Activated CD8-positive, alpha-beta memory T cell treated with anti-CD3 and anti-CD28 coated beads for 48 hours (primary cell): ENCODE measurements around the gene VWDE.
"Not testable (repeated sequence)": the region's sequence is repeated elsewhere in the genome, so short reads cannot be mapped to it uniquely, and the experiment has no call there.

ENCODE experiments used
- DNase-seq, 3 experiments: peaks; one replicate each; pipeline ENCODE4 v3.0.0-alpha.2; 2020; ENCODE audit warnings: low read depth in 2 of 3, low spot score in 2 of 3

VWDE gene

DNA sequence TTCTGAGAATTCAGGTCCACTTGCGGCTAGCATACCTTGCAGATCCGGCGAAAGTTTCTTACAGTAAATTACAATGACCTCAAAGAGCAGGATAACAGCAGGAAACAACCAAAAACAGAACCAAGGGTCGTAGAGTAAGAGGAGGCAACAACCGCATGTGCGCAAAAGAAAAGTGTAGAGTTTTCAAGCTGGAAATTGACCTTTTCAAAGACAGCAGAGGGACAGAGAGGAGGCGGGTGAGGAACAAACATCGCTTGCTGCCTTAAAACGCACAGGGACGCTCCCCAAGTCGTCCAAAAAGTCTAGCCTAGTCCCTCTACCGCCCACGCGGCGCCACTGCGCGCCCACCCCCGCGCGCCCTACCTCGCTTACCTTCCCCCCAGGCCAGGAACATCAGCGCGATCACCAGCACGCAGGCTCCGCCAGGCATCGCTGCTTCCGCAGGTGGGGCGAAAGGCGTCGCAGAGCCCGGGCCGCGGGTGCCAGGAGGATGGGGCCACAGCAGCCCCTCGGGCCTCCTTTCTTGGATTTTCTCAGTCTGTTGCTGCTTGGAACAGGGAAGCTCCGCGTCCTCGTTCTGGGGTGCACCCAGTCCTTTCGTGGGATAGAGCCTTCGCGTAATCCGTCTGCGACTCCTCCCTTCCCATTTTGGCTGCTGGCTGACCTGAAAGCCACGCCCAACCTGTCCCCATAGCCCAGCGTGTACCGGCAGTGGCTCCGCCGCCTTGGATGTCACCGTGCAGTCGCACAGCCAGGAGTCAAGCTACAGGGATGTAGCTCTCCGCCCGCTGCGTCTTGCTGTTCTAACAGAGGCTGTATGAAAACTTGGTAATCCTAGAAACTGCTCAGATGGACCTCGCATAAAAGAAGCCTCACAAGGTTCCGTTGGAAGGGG is at the start of gene VWDE:
Gene VWDE, minus strand, starts transcription at position 579 of the 895 bp plus-strand sequence. Its CDS starts 149 bp downstream, at position 430.
- DNase-seq = peak; percentile 9 to 15 (median 14)

DNA sequence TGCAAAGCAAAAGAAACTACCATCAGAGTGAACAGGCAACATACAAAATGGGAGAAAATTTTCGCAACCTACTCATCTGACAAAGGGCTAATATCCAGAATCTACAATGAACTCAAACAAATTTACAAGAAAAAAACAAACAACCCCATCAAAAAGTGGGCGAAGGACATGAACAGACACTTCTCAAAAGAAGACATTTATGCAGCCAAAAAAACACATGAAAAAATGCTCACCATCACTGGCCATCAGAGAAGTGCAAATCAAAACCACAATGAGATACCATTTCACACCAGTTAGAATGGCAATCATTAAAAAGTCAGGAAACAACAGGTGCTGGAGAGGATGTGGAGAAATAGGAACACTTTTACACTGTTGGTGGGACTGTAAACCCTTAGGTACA is 49.5 kb upstream of the VWDE start:
- DNase-seq = not testable (repeated sequence)

DNA sequence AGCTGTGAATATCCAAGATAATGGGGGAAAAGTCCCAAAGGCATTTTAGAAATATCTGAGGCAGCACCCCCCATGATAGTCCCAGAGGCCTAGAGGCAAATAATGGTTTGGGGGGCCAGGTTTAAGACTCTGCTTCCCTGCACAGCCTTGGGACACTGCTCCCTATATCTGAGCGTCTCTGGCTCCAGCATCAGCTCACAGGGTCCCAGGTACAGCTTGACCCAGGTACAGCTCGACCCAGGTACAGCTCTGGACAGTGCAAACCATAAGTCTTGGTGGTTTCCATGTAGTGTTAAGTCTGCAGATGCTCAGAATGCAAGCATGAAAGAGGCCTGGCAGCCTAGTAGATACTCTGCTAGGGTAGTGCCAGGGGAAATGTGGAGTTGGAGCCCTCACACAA is 47.0 kb upstream of the VWDE start:
- DNase-seq = no peak

DNA sequence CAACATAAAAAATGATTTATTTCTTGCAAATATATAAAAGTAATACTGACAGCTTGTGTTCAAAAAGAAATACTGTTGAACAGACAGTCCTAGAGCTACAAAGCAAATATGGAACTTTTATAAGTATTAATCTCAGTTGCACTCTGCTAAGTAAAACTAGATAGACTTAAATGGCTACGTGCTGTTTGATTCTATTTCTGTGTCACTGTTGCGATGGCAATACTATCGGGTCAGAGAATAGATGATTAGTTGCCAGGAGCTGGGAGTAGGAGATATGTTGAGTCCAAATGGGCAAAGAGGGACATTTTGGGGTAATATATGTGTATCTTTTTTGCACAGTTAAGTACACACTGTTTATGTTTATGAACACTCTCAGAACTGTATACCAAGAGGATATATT is 41.1 kb upstream of the VWDE start:
- DNase-seq = no peak

DNA sequence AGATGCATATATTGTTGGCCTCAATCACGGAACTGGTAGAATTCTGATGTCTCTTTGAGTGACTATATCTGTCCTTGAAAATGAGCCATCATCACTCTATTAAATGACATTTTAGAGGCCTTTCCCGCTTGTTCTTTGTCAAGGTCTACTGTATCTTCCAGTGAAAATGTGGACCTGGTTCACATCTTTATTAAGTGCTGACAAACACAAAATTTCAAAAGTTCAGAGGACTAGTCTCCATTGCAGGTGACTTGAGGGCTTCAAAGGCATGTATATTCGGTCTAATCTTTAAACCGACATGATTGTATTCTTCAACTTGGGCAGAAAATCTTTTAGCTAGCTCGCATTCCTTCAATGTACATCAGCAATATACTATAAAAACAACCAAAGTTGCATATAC is 36.6 kb upstream of the VWDE start:
- no peak for DNase-seq

DNA sequence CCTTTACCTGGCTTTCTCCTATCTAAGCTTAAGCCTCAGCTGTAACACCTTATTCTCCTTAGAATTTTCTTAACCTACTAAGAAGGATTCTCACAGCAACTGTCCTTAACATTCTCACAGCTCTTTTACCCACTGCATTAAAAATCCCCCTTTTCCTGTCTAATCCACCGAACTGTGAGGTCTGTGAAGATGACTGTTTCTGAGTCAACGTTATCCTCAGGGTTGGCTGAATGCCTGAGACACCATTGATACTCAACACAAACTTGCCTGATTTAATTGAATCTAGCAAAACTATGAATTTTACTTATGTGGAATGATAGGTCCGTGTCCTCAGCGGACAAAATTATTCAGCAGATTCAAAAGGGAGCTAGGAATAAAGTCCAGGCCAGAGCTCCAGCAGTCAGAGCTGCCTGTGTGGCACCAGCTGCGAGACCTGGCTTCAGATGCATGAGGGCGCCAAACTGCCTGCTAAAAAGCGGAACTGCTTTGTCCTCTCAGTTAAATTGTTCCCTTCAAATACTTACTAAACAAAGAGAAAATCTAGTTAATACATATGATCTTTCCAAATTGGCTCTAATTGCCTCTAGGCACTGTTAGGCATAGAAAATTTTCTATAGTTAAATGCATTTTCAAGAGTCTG is 33.4 kb upstream of the VWDE start:
- DNase-seq = no peak

DNA sequence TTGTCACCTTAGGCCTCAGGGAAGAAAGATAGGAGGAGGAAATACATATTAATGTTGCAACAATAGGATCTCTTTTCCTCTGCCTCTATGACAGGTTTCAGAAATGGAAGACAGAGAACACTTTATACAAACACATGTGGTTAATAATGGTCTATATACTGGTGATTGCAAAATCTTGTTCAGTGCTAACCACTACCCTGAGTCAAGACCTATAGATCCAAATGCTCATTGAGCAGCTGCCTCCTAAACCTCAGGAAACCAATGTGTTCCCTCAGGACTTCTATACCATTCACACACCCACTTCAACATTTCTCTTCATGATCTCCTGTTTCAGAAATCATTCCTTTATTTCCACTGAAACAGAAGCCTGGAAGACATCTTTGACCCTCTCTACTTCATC is 32.5 kb upstream of the VWDE start:
- DNase-seq = no peak

DNA sequence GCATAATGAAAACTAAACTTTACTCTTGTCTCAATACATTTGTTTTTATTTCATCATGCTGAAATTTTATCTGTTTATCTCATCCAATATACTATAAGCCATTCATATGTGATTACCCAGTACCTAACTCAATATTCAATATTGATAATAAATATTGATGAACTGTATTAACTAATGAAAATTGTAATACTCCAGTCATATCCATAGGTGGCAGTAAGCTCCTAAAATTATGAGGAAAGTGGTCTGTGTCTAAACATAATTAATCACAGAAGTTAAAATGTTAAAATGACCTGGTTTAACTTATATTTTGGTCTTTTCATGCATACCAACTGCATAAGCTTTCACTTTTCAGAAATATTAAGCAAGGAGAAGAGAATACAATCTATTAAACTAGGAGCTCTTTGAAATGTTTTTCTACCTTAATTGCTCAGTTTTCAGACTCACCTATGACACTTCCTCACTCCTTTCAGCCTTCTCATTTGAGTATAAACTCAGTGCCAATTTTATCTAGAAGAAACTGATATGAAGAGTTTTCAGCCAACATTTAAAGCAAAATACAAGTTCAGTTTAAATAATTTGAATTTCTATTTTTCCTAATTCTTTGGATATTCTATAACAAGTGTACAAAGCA is 30.5 kb upstream of the VWDE start:
- no peak for DNase-seq

DNA sequence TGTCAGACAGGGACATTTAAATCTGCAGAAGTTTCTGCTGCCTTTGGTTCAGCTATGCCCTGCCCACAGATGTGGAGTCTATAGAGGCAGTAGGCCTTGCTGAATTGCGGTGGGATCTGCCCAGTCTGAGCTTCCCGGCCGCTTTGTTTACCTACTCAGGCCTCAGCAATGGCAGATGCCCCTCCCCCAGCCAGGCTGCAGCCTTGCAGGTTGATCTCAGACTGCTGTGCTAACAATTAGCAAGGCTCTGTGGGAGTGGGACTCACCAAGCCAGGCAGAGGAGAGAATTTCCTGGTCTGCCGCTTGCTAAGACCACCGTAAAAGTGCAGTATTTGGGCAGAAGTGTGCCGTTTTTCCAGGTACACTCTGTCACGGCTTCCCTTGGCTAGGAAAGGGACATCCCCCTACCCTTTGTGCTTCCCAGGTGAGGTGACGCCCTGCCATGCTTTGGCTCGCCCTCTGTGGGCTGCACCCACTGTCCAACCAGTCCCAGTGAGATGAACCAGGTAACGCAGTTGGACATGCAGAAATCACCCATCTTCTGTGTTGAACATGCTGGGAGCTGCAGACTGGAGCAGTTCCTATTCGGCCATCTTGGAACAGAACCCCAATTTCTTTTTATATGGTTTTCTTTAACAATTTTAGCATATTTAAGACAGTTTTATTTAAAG is 28.4 kb upstream of the VWDE start:
- DNase-seq = no peak

DNA sequence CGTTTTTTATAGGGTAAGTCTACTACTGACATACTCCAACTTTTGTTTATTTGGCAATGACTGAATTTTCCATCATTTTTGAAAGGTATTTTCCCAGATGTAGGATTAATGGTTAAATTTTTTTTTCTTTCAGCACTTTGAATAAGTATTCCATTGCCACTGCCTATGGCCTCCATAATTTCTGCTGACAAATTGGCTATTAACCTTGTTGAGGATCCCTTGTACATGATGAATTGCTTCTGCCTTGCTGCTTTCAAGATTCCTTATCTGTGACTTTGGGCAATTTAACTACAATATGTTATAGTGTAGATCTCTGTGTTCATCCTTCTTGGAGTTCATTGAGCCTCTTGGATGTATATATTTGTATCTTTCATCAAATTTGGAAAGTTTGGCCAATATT is 21.6 kb upstream of the VWDE start:
- no peak for DNase-seq

DNA sequence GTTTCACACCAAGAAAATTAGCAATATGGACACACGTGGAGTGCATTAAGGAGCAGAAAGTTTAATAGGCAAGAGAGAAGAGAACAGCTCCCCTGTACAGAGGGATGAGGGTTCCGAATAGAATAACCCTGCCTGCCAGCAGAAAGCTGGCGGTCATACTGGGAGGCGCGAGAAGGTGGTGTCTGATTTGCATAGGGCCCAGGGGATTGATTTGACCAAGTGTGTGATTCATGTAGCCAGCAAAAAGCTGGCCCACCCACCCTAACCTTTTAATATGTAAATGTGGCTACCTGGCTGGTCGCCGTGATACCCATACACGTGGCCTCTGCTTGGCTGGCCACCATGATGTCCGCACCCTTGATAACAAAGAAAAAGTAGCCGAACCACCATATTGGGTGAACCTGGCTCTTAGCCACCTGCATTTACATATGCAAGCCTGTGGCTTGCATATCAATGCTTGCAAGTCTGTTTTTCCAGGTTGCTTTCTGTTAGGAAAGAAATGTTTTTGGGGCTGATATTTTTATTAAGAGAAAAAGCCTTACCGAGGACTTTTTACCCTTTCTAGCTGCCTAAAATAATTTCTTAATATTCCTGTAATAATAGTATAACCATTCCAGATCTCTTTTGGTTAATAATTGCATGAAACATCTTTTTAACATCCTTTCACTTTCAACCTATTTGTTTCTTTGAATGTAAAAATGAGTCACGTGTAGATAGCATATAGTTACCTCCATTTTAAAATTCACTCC is 20.5 kb upstream of the VWDE start:
- no peak for DNase-seq

DNA sequence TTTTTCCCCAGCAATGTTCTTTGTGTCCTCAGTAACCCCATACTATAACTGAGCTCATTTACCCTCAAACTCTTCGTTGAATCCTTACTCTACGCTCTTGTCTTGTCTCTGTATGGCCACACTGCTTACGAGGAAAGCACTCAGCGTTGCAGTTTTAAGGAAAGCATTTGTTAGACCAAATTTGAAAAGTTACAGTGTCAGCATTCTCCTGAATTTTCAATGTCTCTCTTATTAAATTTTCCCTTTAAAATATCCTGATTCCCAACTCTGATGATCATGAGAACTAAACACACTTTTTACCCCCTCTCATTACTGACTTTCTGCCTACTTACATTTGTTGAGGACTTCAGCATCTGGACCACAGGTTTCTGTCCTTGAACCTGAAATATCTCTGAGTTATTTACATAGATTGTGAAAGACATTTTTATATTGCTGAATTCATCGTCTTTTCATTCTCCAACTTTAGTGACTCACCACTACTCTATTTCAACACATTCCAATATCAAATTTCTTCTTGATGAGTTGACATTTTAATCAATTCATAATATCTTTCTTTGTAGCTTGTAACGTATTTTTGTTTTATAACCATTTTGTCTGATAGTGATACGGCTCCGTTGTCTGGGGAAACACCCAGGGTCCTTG is 19.8 kb upstream of the VWDE start:
- no peak for DNase-seq

DNA sequence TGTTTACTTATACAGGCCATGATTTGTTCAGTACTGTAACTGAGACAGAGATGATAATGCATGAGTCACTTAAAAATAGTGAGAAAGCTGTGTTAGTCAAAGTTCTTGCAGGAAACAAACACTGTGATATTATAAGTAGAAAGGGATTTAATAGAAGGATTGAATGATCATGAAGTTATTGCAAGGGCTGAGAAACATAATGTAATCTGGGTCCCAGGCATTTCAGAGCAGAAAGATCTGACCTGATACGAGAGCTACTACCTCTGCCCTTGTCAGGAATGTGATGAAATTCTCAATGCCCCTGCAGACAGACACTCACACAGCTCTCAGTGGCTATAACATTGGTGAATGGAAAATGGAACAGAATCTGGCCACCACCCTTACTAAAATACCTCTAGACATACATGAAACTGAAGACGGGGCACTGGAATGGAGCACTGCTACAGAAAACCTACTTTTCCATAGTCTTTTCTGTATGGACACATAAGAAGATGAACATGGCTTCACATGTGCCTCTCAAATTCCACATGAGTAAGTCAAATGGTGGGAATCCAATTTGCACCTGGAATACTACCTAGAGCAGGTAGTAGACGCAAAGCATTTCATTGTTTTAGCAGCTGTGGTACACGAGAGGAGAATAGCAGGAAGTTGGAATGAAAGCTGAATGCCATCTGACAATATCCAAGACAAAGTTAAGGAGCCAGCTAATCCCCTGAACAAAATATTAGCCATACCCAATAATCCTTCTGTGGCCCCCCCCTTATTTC is 19.1 kb upstream of the VWDE start:
- DNase-seq = no peak

DNA sequence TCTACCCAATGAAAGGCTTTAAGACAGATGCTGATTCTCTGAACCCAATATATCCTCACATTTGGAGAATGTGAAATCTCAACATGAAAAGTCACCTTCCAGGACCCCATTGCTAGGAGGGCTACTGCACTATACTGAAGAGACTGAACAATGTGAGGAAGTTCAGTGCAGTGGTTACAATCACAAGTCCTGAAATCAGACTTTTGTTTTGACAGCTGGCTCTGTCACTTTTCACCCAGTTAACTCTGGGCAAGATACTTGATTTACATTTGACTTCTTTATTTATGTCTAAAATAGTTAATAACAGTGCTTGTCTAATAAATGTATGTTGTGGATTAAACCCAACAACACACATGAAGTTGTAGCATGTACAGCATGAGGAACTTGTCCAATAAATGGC is 14.8 kb upstream of the VWDE start:
- DNase-seq = no peak

DNA sequence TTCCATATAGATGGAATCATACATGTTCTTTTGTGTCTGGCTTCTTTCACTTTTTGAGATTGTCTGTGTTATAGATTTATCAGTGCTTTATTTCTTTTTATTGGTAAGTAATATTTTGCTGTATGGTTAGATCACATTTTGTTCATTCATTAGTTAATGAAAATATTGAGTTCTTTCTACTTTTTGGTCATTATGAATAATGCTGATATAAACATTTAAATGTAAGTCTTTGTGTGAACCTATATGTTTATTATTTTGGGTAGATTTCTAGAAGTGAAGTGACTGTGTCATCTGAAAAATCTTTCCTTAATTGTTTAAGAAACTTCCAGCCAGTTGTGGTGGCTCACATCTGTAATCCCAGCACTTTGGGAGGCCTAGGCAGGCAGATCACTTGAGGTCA is 11.4 kb upstream of the VWDE start:
- DNase-seq = no peak

DNA sequence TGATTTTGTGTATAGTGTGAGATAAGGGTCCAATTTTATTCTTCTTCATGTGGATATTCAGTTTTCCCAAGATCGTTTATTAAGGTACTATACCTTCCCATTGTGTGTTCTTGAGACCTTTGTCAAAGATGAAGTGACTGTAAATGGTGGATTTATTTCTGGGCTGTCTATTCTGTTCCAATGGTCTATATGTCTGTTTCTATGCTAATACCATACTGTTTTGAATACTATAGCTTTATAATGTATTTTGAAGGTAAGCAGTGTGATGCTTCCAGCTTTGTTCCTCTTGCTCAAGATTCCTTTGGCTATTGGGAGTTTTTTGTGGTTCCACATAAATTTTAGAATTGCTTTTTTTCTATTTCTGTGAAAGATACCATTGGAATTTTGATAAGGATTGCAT is 8.7 kb upstream of the VWDE start:
- no peak for DNase-seq

DNA sequence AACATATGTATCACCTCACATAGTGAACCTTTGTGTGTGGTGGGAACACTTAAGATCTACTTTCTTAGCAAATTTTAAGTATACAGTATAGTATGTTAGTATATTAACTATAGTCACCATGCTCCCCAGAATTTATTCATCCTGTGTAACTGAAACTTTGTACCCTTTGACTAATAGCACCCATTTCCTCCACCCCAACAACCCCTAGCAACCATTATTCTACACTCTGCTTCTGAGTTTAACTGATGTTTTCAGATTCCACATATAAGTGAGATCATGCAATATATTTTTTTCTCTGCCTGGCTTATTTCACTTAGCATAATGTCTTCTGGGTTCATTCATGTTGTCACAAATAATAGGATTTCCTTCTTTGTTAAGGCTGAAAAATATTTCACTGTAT is 6.9 kb upstream of the VWDE start:
- DNase-seq = no peak

DNA sequence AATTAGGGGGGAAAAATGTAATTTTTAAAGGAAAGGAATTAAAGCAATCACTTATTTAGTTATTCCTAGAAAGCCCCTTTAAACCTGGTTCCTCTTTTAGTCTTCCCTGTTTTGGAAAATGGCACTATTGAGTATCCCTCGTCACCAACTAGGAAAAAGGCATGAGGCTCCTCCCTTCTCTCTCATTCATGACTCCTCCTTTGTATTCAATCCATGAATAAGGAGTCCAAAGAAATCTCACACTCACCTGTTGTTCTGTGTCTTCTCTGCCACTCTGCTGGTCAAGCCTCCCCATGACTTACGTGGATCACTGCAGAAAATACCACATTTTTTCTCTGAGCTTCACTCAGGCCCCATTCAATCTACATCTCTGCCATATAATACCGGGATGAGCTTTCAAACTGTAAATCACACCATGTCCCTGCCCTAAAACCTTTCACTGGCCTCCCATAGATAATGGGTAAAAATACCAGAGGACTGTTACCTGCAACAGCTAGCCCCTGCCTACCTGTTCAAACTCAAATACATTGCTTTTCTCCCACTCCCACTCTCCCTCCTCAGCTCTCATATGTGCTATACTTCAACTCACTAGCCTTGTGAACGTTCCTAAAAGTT is 5.5 kb upstream of the VWDE start:
- no peak for DNase-seq

DNA sequence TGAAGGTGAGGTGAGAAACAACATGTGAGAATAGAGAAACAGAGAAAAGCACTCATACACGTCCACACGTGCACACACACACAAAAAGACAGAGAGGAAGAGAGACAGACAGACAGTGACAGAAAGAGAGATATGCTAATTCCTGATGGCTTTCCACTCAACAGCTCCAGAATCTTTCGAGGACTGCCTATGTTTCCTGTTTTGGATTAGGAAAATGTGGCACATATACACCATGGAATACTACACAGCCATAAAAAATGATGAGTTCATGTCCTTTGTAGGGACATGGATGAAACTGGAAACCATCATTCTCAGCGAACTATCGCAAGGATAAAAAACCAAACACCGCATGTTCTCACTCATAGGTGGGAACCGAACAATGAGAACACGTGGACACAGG is 4.0 kb upstream of the VWDE start:
- DNase-seq = not testable (repeated sequence)
